ENCODE measurements around the gene FNDC11.
"Not testable (repeated sequence)": the region's sequence is repeated elsewhere in the genome, so short reads cannot be mapped to it uniquely, and the experiment has no call there.

FNDC11 gene

GRCh38 chr20:63585616-63586565 lies 31.9 kb downstream of the FNDC11 start:
- DNase-seq = no peak

GRCh38 chr20:63586797-63587196 lies 32.8 kb downstream of the FNDC11 start:
- no peak for DNase-seq

GRCh38 chr20:63587256-63587655 lies 33.3 kb downstream of the FNDC11 start:
- no peak for DNase-seq

- DNase-seq = no peak
Measured at GRCh38 chr20:63587776-63588591, 34.0 kb downstream of the FNDC11 start.

- no peak for DNase-seq
Measured at GRCh38 chr20:63588641-63589041, 34.7 kb downstream of the FNDC11 start.

GRCh38 chr20:63589261-63590217 lies 35.6 kb downstream of the FNDC11 start:
- no peak for DNase-seq

- DNase-seq = no peak
Measured at GRCh38 chr20:63590218-63591146, 36.5 kb downstream of the FNDC11 start.

- DNase-seq = no peak
Measured at GRCh38 chr20:63591147-63591533, 37.2 kb downstream of the FNDC11 start.

GRCh38 chr20:63591786-63592355 lies 37.9 kb downstream of the FNDC11 start:
- DNase-seq = no peak

- DNase-seq = no peak
Measured at GRCh38 chr20:63592661-63593060, 38.7 kb downstream of the FNDC11 start.

GRCh38 chr20:63594043-63594561 lies 40.1 kb downstream of the FNDC11 start:
- no peak for DNase-seq

GRCh38 chr20:63595416-63596127 lies 41.6 kb downstream of the FNDC11 start:
- no peak for DNase-seq

- no peak for DNase-seq
Measured at GRCh38 chr20:63596423-63596822, 42.5 kb downstream of the FNDC11 start.

- DNase-seq = no peak
Measured at GRCh38 chr20:63597651-63598478, 43.9 kb downstream of the FNDC11 start.

- no peak for DNase-seq
Measured at GRCh38 chr20:63598479-63599395, 44.8 kb downstream of the FNDC11 start.

GRCh38 chr20:63599396-63600050 lies 45.6 kb downstream of the FNDC11 start:
- no peak for DNase-seq

GRCh38 chr20:63601679-63602078 lies 47.7 kb downstream of the FNDC11 start:
- not testable (repeated sequence) for DNase-seq

GRCh38 chr20:63602321-63602720 lies 48.4 kb downstream of the FNDC11 start:
- no peak for DNase-seq
